SW 1271 (cell line): ENCODE results near the gene PHF1.

Source experiments
- DNase-seq, 2 experiments: peaks; one replicate each; lab custom pipeline; 2025; lab: John Stamatoyannopoulos, UW

Gene PHF1

DNA sequence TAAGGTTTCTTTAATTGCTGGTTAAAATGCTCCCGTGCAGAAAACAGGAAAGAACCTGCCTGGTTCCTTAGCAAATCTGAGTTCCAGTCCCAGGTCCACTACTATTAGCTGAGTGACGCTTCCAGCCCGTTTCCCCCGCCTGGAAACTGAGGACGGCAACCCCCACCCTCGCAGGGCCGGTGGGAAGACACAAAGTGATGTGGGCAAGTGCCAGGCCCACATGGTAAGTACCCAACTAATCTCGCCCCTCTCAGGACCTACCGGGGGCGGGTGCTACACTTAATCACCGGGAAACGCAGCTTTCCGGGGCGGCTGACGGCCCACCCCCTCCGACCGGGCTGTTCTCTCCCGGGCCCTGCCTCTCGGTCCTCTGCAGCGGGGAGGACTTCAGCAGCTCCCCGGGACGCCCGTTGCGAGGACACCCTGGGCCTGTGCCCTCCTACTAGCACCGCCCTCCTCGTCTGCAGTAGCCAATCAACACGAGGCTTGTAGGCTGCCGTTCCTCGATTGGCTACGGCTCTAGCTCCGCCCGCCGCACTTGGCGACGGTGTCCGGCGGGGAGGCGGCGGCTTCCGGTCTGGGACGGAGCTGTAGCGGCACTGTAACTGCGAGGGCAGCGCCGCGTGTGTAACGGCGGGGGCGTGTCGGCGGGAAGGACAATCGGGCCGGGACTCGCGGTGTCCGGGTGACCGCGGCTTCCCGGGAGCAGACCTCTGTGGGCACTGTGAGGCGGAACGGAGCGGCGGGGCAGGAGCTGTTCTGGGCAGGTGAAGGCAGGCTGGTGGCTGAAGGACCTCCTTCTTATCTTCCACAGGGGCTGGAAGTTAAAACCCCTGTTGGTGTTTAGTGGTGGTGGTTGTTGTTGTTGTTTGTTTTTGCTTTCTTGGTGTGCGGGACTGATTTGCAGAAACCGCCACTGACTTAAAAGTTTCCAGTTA lies 43.5 kb downstream of the PHF1 start, which contains the start of gene ZBTB9:
ZBTB9 (plus strand) TSS at position 568 of the 938 bp plus-strand sequence. CDS start 525 bp downstream, outside the sequence.
- DNase-seq, result peak; percentile 82 to 96

- no peak for DNase-seq
These were observed 44.2 kb downstream of the PHF1 start for GRCh38 chr6:33455051-33455450.

GRCh38 chr6:33456156-33456555 lies 45.3 kb downstream of the PHF1 start:
- no peak for DNase-seq

- no peak for DNase-seq
These were observed 47.9 kb downstream of the PHF1 start for GRCh38 chr6:33458676-33459075.

GRCh38 chr6:33459226-33459625 lies 48.4 kb downstream of the PHF1 start:
- no peak for DNase-seq
